Tibial nerve (tissue), 4 donors: Measurements from ENCODE around the gene AFMID. TPM values are rescaled to one million over a fixed set of nuclear protein-coding genes. Genes with fewer than 3 reads are reported as not detected.

Experiments
- DNase-seq, 2 donors: peaks; one replicate each; pipeline ENCODE4 v3.0.0-alpha.2; 2019; ENCODE audit warnings: low spot score in 2 of 2
- H3K27ac ChIP-seq, 4 donors: fragments of 200-600 bp; sonication (generic) in 3 of 4; one replicate each; pipeline ENCODE4 v1.5.1; 2017 to 2019; ENCODE audit warnings: mild to moderate bottlenecking in 1 of 4
- H3K27me3 ChIP-seq, 2 donors: fragments of 200-600 bp; sonication (generic) in 1 of 2; one replicate each; pipeline versions ENCODE4 v1.5.1 to v1.6.0; 2017 to 2019
- H3K36me3 ChIP-seq, 3 donors: fragments of 200-600 bp; sonication (generic); one replicate each; pipeline ENCODE4 v1.5.1; 2018 to 2019
- H3K4me1 ChIP-seq, 4 donors: fragments of 200-600 bp; sonication (generic) in 3 of 4; one replicate each; pipeline ENCODE4 v1.5.1; 2017 to 2019
- H3K4me3 ChIP-seq, 4 donors: fragments of 200-600 bp; sonication (generic) in 3 of 4; one replicate each; pipeline ENCODE4 v1.5.1; 2017 to 2019; ENCODE audit warnings: mild to moderate bottlenecking in 1 of 4, moderate library complexity in 1 of 4
- H3K9me3 ChIP-seq, 4 donors: fragments of 200-600 bp; sonication (generic) in 3 of 4; one replicate each; pipeline ENCODE4 v1.5.1; 2017 to 2019
- EP300 ChIP-seq, 2 donors: sonication (generic); formaldehyde crosslinking; IDR thresholded peaks; one replicate each; pipeline ENCODE4 v1.6.1; 2017; ENCODE audit warnings: antibody characterized with exemption in 2 of 2, mild to moderate bottlenecking in 1 of 2
- POLR2A ChIP-seq, 2 donors: fragments of 450-650 bp; IDR thresholded peaks; one replicate each; pipeline ENCODE4 v1.6.1; 2017; ENCODE audit warnings: antibody characterized with exemption in 2 of 2, mild to moderate bottlenecking in 2 of 2, moderate library complexity in 2 of 2
- WGBS, 2 donors: methylation state at CpG; one replicate each; pipeline ENCODE4 v1.1.5; 2018; 5-methylcytosine and 5-hydroxymethylcytosine counted together
- total RNA-seq, 4 donors: library from RNA; depleted of rRNA; stranded (reverse); fragments of >200 nt; gene quantifications; one replicate each; pipeline ENCODE4 v1.1.0, GENCODE V29; 2016
- TF ChIP-seq, protein P1 (sequence below), 5 experiments: fragments of 200-600 bp in 3 of 5; fragments of 450-650 bp in 2 of 5; sonication (generic) in 3 of 5; IDR thresholded peaks; one replicate each; pipeline ENCODE4 v1.5.1; 2016 to 2019; ENCODE audit warnings: antibody characterized with exemption in 5 of 5, mild to moderate bottlenecking in 3 of 5, moderate library complexity in 2 of 5

The AFMID gene
- total RNA-seq, 4 donors from 2014 or later, result 29.7 to 40.6 (median 37.7) TPM

GRCh38 chr17:78144147-78144719 is 42.9 kb upstream of the AFMID start:
- peak; percentile 75 to 76 for DNase-seq
- Histone ChIP-seq H3K27me3 (no peaks in the 10 kb centered on the region), H3K27ac (peak overlapping the region; percentile 40 to 71 (median 54)), H3K36me3 (no peaks in the 10 kb centered on the region), H3K4me1 (peaks cover 8 to 82% (median 29%) of the 10 kb centered on the region in 4 donors), H3K9me3 (no peaks in the 10 kb centered on the region), H3K4me3 (no peak overlapping the region)
- TF ChIP-seq, protein P1, sequence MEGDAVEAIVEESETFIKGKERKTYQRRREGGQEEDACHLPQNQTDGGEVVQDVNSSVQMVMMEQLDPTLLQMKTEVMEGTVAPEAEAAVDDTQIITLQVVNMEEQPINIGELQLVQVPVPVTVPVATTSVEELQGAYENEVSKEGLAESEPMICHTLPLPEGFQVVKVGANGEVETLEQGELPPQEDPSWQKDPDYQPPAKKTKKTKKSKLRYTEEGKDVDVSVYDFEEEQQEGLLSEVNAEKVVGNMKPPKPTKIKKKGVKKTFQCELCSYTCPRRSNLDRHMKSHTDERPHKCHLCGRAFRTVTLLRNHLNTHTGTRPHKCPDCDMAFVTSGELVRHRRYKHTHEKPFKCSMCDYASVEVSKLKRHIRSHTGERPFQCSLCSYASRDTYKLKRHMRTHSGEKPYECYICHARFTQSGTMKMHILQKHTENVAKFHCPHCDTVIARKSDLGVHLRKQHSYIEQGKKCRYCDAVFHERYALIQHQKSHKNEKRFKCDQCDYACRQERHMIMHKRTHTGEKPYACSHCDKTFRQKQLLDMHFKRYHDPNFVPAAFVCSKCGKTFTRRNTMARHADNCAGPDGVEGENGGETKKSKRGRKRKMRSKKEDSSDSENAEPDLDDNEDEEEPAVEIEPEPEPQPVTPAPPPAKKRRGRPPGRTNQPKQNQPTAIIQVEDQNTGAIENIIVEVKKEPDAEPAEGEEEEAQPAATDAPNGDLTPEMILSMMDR (IDR thresholded peaks at IDR 0.05), result peak in 1 of 5 experiments; percentile 42
- peak in 1 of 2 donors; percentile 80 for TF ChIP-seq EP300 (IDR thresholded peaks at IDR 0.05)
- no peak for TF ChIP-seq POLR2A (IDR thresholded peaks at IDR 0.05)
- 11 to 20% methylated on average over 8 to 11 of the region's 11 CpGs for WGBS, 2 donors

DNA sequence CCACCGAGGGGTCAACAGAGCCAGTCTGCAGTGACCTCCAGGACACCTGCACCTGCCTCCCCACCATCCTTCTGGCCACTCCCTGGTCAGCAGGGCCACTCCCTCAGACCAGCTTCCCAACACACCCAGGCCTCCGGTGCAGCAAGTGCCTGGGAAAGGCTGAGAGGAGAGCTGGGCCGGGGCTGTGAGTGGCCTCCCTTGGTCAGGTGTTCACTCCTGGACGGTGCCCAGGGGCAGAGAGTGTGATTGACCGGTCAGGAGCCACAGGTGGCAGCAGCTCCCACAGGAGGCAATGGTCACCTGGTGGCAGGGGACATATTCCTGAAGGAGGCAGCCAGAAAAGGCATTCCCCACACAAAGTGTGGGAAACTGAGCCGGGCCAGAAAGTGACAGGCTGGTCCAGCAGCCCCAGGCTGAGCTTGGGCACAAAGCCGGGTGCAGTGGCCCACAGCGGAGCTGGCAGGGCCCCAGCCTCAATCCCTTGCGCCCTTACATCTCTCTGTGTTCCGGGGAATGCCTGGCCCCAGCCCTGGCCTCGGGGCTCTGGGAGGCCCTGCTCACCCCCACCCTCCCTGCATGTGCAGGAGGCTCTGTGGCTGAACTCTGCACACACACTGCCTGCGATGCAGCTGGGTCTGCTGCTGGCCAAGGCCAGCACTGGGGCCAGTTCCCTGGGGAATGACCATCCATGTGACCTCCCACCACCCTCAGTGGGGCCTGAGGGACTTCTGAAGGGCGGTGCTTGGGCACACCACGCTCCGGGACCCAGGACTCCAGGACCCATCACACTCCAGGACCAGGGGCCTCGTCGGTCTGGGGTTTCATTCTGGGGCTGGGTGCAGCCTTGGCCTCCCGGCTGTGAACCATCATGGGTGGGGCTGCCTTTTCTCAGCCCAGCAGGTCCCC is 42.2 kb upstream of the AFMID start:
- Histone ChIP-seq H3K27ac (peak overlapping the region; percentile 40 to 71 (median 54)), H3K27me3 (no peaks in the 10 kb centered on the region), H3K9me3 (no peaks in the 10 kb centered on the region), H3K36me3 (no peaks in the 10 kb centered on the region), H3K4me1 (peaks cover 8 to 85% (median 29%) of the 10 kb centered on the region in 4 donors), H3K4me3 (no peak overlapping the region)
- DNase-seq, result no peak
- TF ChIP-seq POLR2A (IDR thresholded peaks at IDR 0.05) (no peak), EP300 (IDR thresholded peaks at IDR 0.05) (peak in 1 of 2 donors; percentile 35)
- 15 to 21% methylated on average over 8 to 15 of the region's 18 CpGs for WGBS, 2 donors

DNA sequence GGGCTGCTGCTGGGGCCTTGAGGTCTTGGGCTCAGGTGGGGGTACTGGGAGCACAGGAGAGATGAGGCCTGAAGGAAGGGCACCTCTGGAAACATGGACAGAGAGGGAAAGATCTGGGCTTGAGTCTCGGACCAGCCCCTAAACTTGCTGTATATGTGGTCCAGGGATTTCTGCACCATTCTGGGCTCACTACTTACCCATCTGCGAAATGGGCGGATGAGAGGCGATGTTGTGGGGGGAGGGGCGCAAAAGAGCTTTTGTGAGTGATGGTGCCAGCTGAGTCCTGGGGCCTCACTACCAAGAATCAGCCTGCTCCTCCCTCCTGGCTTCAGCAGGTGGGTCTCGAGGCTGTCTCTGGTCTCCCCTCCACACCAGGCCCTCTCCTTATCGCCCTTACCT is 40.7 kb upstream of the AFMID start:
- Histone ChIP-seq H3K27me3 (no peaks in the 10 kb centered on the region), H3K4me1 (peaks cover 8 to 82% (median 22%) of the 10 kb centered on the region in 4 donors), H3K27ac (peak overlapping the region in 2 of 4 donors; percentile 67 to 71), H3K9me3 (no peaks in the 10 kb centered on the region), H3K36me3 (no peaks in the 10 kb centered on the region), H3K4me3 (no peak overlapping the region)
- 91 to 96% methylated on average over 7 of the region's 7 CpGs for WGBS, 2 donors
- DNase-seq, result no peak
- no peak for TF ChIP-seq POLR2A (IDR thresholded peaks at IDR 0.05)

GRCh38 chr17:78146881-78147280 is 40.3 kb upstream of the AFMID start:
- Histone ChIP-seq H3K4me1 (peaks cover 8 to 78% (median 21%) of the 10 kb centered on the region in 4 donors), H3K27ac (peak overlapping the region in 2 of 4 donors; percentile 26 to 46), H3K9me3 (no peaks in the 10 kb centered on the region), H3K27me3 (no peaks in the 10 kb centered on the region), H3K4me3 (no peak overlapping the region), H3K36me3 (no peaks in the 10 kb centered on the region)
- TF ChIP-seq EP300 (IDR thresholded peaks at IDR 0.05), result no peak
- TF ChIP-seq POLR2A (IDR thresholded peaks at IDR 0.05), result no peak
- TF ChIP-seq, protein P1 (IDR thresholded peaks at IDR 0.05), result no peak
- no peak for DNase-seq
- WGBS, 2 donors, result 79 to 87% methylated on average over 6 of the region's 6 CpGs

DNA sequence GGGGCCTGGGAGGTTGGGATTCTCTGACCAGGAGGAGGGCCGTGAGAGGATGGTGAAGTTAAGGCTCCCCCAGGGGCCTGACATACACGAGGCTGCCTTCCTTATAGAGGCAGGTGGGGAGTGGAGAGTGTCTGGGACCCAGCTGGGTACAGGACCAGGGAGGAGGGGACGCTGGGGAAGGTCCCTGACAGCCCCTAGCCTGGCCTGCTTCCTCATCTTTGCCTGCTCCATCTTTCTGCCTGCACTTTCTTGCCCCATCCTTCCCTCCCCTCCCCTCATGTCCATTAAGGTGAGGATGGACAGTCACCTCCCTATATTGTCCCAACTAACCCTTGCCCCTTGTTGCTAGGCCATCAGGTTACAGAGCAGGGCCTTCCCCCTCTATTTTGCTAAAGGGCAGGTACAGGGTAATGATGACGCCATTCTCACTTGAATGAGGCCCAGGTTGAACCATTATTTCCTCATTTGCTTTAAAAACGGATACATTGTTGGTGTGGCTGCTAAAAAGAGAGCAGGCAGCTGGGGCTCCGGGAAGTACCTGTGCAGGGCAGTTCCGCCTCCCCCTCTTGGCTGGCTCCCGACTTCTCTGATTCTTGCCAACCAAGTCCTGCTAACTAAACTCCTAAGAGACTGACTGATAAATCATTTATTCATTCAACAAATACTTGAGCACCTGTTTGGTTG is 39.7 kb upstream of the AFMID start:
- Histone ChIP-seq H3K27ac (peak overlapping the region in 2 of 4 donors; percentile 26 to 46), H3K4me3 (no peak overlapping the region), H3K27me3 (no peaks in the 10 kb centered on the region), H3K36me3 (no peaks in the 10 kb centered on the region), H3K4me1 (peaks cover 8 to 73% (median 21%) of the 10 kb centered on the region in 4 donors), H3K9me3 (no peaks in the 10 kb centered on the region)
- TF ChIP-seq, protein P1 (IDR thresholded peaks at IDR 0.05), result no peak
- no peak for TF ChIP-seq EP300 (IDR thresholded peaks at IDR 0.05)
- no peak for TF ChIP-seq POLR2A (IDR thresholded peaks at IDR 0.05)
- no peak for DNase-seq
- 73 to 85% methylated on average over 8 of the region's 8 CpGs for WGBS, 2 donors
